NCI-H82 treated with DMSO at 0.1 percent for 48 hours (cell line): Measurements from ENCODE around the gene PNCK.
A peak's percentile ranks its signal among the peaks of the same experiment; 100 is the strongest.

Experiments
- DNase-seq: peaks from one replicate; lab custom pipeline; 2025; ENCODE audit not compliant: unreplicated experiment; lab: John Stamatoyannopoulos, UW

The PNCK gene

DNA sequence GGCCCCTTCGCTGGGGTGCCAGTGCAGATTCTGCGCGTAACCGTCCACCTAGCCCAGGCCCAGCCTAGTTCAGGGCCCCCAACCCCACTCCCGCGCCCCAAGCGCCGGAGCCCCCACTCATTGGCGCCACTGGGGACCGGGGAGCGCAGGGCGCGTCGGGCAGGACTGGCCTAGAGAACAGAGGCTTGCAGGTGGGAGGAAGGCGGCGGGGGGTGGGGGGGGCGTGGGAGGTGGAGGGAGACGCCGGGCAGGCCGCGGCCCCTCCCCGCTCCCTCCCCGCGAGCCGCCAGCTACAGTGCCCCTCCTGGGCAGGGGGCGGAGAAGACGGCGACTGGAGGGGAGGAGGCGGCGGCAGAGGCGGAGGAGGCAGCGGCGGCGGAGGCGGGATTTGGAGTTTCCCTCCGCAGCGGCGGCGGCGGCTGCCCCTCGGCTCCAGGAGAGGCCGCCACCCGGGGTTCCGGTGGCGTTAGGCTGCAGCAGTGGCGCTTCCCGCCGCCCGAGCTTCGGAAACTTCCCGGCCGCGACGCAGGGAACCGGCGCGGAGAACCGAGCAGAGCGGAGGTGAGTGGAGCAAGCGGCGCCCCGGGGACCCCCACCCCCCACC is 31.5 kb downstream of the PNCK start:
- DNase-seq, result peak; percentile 3

GRCh38 chrX:153641627-153642026 is 32.0 kb downstream of the PNCK start:
- DNase-seq, result peak; percentile 28

- no peak for DNase-seq
Observed at GRCh38 chrX:153640736-153641575, 32.7 kb downstream of the PNCK start.

DNA sequence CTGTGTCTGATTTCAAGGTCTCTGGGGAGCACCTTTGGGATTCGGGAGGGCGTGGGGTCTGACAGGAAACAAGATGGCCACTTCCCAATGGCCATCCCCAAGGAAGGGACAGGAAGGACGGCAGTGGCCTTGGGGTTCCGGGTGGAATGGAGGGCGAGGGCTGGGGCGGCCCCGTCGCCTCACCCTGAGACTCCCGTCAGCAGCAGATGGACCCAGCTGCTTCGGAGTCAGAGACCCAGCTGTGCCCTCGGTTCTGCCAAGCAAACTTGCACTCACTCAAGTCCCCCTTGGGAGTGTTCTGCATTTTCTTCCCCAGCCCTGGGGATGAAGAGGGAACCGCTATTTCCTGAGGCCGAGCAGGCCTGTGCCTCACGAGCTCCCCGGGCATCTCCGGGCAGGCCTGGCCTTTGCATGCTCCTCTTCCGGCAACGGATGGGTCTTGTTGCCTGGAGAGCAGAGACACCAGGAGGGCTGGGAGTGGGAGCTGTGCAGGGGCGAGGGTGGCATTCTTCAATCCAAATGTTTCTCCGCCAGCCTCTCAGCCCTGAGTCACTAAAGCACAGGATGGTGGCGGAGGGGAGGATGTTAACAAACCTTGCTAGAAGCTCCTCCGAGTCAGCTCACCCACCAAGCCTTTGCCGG is 33.4 kb downstream of the PNCK start:
- no peak for DNase-seq

GRCh38 chrX:153639177-153640044 is 34.2 kb downstream of the PNCK start:
- DNase-seq, result no peak

GRCh38 chrX:153638436-153639176 is 35.0 kb downstream of the PNCK start:
- DNase-seq, result peak; percentile 24

- no peak for DNase-seq
Observed at GRCh38 chrX:153638041-153638371, 35.6 kb downstream of the PNCK start.

- no peak for DNase-seq
Observed at GRCh38 chrX:153637121-153638040, 36.2 kb downstream of the PNCK start.

DNA sequence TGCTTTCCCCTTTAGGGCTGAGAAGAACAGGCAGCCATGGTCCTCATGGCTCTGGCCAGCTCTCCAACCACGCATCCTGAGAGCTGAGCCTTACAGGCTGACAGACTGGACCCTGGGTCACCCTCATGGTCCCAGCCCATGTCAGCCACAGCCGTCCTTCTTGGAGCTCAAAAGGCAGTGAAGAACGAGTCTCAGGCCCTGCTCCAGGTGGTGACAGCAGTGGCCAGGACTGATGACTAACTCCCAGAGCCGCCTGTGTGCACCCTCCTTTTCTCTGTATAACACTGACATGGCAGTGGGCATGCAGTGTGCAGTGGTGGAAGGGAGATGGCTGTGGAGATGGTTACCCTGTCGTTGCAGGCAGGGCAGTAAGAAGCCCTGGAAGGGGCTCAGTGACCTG is 36.9 kb downstream of the PNCK start:
- no peak for DNase-seq

DNA sequence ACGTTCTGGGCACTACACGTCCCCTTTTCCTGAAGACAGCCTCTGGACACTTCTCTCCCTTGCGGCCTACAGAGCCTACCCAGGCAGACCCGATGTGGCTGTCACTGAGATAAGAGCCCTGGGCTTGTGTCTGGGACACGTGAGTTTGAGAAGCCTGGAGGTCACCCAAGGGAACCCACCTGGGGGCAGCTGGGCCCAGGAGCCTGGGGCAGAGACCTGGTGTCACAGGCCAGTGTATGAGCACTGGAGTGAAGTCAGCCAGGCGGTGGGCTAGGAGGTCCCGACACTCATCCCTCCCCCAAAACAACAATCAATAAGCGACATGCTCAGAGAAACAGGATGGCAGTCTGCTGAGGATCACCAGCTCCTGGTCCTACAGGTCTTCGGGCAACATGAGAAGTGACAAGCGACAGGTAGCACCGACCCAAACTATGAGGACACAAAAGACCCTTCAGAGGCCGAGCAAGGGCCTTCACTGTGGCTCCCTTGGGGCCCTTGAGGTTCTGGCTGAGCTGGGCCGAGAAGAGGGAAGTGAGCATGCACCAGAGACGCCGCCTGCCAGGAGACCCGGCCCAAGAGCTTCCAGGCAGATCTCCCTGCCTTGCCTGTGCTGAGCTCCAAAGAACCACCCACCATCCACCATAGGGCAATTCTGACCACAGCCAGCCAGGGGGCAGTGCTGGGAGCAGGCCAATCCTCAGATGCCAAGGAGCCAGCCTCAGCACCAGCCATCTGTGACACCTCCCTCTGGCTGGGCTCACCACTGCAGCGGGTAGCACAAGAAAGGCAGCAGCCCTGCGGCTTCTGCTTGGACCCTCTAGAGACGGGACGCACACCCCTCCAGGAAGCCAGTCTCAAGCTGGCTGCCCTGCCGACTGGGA is 37.6 kb downstream of the PNCK start:
- no peak for DNase-seq

DNA sequence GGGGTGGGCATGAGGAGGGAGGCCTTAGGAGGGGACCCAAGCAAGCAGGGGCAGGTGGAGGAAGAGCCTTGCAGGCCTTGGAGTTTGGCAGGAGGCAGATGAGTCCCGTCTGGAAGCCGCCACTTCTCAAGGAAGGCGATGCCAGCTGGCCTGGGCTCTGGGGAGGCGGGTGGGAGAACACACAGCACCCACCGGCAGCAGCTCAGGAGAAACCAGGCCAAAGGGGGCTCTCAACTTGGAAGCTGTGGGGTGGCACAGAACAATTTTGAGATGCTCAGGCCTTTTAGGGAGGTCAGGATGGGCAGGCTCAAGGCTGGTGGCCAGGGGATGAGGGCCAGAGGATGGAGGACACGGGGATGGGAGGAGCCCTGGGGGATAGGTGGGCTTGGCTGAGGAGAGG is 38.2 kb downstream of the PNCK start:
- no peak for DNase-seq

DNA sequence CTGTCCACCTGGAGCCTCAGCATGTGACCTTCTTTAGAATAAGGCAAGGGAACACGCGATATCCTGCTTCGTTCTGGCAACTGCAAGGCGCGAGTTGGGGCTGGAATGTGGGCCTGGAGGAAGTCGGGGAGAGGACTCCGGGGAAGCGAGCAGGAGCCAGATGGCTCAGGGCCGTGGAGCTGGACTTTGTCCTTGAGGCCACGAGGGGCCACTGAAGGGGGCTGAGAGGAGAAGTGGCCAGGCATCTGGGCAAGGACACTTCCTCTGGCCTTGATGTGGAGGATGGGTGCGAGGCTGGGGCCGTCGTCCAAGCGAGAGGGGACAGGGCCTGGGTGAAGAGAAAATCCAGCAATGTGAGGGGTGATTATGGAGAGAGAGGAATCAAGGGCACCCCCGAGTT is 38.8 kb downstream of the PNCK start:
- DNase-seq, result no peak

DNA sequence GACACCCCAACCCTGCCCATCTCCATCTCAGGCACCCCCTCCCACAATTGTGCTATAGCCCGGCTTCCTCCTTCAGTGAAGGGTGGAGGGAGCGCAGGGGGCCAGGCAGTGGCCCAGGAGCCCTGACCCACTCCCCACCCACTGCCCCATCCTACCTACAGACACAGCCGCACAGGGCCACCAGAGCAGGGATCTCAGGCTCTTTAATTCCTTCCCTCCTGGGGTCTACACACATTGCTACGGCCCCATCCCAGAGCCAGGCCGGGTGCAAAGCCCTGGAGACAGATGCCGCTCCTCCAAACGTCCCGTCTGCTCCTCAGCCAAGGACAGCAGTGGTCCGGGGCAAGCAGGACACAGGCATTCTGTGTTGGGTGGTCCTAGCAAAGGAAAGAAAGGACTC is 39.4 kb downstream of the PNCK start:
- DNase-seq, result no peak

- no peak for DNase-seq
Observed at GRCh38 chrX:153633607-153634180, 39.9 kb downstream of the PNCK start.

- DNase-seq, result no peak
Observed at GRCh38 chrX:153633048-153633447, 40.6 kb downstream of the PNCK start.

DNA sequence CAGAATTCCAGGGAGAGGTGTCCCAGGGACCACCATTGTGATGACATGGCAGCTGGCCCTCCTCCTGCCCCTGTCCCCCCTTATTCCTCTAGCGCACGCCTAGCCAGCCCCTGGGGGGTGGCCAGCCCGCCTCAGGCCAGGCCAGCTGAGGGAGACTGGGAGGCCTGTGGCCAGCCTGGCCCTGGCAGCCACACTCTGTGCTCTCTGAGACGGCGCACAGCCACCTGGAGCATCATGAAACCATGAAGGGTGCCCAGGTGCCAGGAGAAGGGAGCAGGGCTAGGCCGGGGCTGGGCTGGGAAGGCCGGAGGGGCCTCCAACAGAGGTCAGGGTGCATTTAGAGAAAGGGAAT is 41.0 kb downstream of the PNCK start:
- no peak for DNase-seq

GRCh38 chrX:153631907-153632594 is 41.6 kb downstream of the PNCK start:
- DNase-seq, result no peak

GRCh38 chrX:153631346-153631745 is 42.3 kb downstream of the PNCK start:
- DNase-seq, result no peak
